GM23338 (cell line): Measurements from ENCODE around the gene FAM72C. TPM values are rescaled to one million over a fixed set of nuclear protein-coding genes. Genes with fewer than 3 reads are reported as not detected.
"Not testable (repeated sequence)": the region's sequence is repeated elsewhere in the genome, so short reads cannot be mapped to it uniquely, and the experiment has no call there.

ENCODE experiments used
- ATAC-seq: fragments of 200-7000 bp; cut with Tn5 transposase; 3 replicates; pipeline ENCODE4 v1.9.1; 2020
- DNase-seq: peaks from one replicate; pipeline ENCODE4 v3.0.0-alpha.2; 2015; ENCODE audit warnings: low spot score
- H2AFZ ChIP-seq: fragments of 200-600 bp; sonication (generic); 2 replicates; pipeline ENCODE4 v1.8.0; 2016; ENCODE audit warnings: antibody characterized with exemption, mild to moderate bottlenecking, moderate library complexity
- H3F3A ChIP-seq: fragments of 200-600 bp; sonication (generic); replicated peaks from 2 replicates; pipeline ENCODE4 v1.8.0; 2017; ENCODE audit warnings: antibody characterized with exemption, mixed run types, low read depth
- H3K27ac ChIP-seq: fragments of 200-600 bp; sonication (generic); 2 replicates; pipeline ENCODE4 v1.6.1; 2016; ENCODE audit warnings: low read depth
- H3K27me3 ChIP-seq: fragments of 200-600 bp; sonication (generic); 2 replicates; pipeline ENCODE4 v1.8.0; 2016; ENCODE audit warnings: mild to moderate bottlenecking, mixed run types, moderate library complexity; ENCODE audit not compliant: insufficient read depth
- H3K36me3 ChIP-seq: fragments of 200-600 bp; sonication (generic); 2 replicates; pipeline ENCODE4 v1.8.0; 2016; ENCODE audit warnings: mild to moderate bottlenecking; ENCODE audit not compliant: insufficient read depth
- H3K4me1 ChIP-seq: fragments of 200-600 bp; sonication (generic); 2 replicates; pipeline ENCODE4 v1.8.0; 2016; ENCODE audit warnings: mild to moderate bottlenecking, moderate library complexity; ENCODE audit not compliant: insufficient read depth
- H3K4me2 ChIP-seq: fragments of 200-600 bp; sonication (generic); 2 replicates; pipeline ENCODE4 v1.7.1; 2017; ENCODE audit warnings: mixed run types
- H3K4me3 ChIP-seq: fragments of 200-600 bp; sonication (generic); 2 replicates; pipeline ENCODE4 v1.6.1; 2016; ENCODE audit warnings: mixed run types
- H3K79me2 ChIP-seq: fragments of 200-600 bp; sonication (generic); replicated peaks from 2 replicates; pipeline ENCODE4 v1.8.0; 2017; ENCODE audit warnings: mild to moderate bottlenecking; ENCODE audit not compliant: insufficient read depth
- H3K9me2 ChIP-seq: fragments of 200-600 bp; sonication (generic); 2 replicates; pipeline ENCODE4 v1.8.0; 2017; ENCODE audit not compliant: insufficient read depth
- H4K20me1 ChIP-seq: fragments of 200-600 bp; sonication (generic); replicated peaks from 2 replicates; pipeline ENCODE4 v1.8.0; 2017; ENCODE audit warnings: mild to moderate bottlenecking; ENCODE audit not compliant: insufficient read depth
- H3K27ac Mint-ChIP-seq: 2 replicates; pipeline ENCODE4 v1.8.0; 2020; ENCODE audit warnings: inconsistent platforms, mild to moderate bottlenecking, moderate library complexity, mixed read lengths
- H3K27me3 Mint-ChIP-seq: 3 replicates; pipeline ENCODE4 v1.8.0; 2022; ENCODE audit warnings: low read depth, mild to moderate bottlenecking, moderate library complexity, mixed read lengths, inconsistent platforms; ENCODE audit not compliant: insufficient read depth, poor library complexity
- H3K36me3 Mint-ChIP-seq: 3 replicates; pipeline ENCODE4 v1.8.0; 2021; ENCODE audit warnings: low read depth, mild to moderate bottlenecking, inconsistent platforms, moderate library complexity, mixed read lengths
- H3K4me1 Mint-ChIP-seq: 3 replicates; pipeline ENCODE4 v1.8.0; 2020; ENCODE audit warnings: mild to moderate bottlenecking, inconsistent platforms, mixed read lengths
- H3K4me3 Mint-ChIP-seq: 3 replicates; pipeline ENCODE4 v1.8.0; 2021; ENCODE audit warnings: moderate library complexity, mild to moderate bottlenecking, inconsistent platforms, mixed read lengths
- H3K9me3 Mint-ChIP-seq: 3 replicates; pipeline ENCODE4 v1.8.0; 2020; ENCODE audit warnings: moderate library complexity, mild to moderate bottlenecking, inconsistent platforms, mixed read lengths
- CTCF ChIP-seq, 2 experiments: fragments of 200-600 bp in 1 of 2; sonication (generic) in 1 of 2; conservative IDR thresholded peaks; 2 replicates each; pipeline versions ENCODE4 v1.5.1 to v1.6.1; 2016 to 2017; ENCODE audit warnings: antibody characterized with exemption in 2 of 2, low read depth in 2 of 2, mild to moderate bottlenecking in 2 of 2, moderate library complexity in 1 of 2
- polyA plus RNA-seq: library from polyadenylated mRNA; unstranded; fragments of >200 nt; fragmentation: Nextera tagmentation; extraction: Ambion mirVana; gene quantifications from 2 replicates; pipeline ENCODE4 v1.2.1, GENCODE V29; 2016
- small RNA-seq: library from RNA; depleted of rRNA; stranded (forward); fragments of <200 nt; gene quantifications from one replicate; pipeline ENCODE3, GENCODE V24; 2014; ENCODE audit warnings: low replicate concordance
- total RNA-seq: library from RNA; depleted of rRNA; stranded (reverse); fragments of >200 nt; shearing (Covaris generic); gene quantifications from 2 replicates; pipeline ENCODE4 v1.2.3, GENCODE V29; 2014

FAM72C gene
- total and polyA plus RNA-seq, 2 experiments from 2014 or later: 2.6 to 11.4 TPM

GRCh38 chr1:143936457-143937115 is 35.2 kb downstream of the FAM72C start:
- peak; percentile 18 to 29; a peak in 3 of 4 replicates for TF ChIP-seq CTCF (conservative IDR thresholded peaks at IDR 0.05; ENCODE audit: low read depth in 2 of 2)
- not testable (repeated sequence) for H3K79me2 ChIP-seq, H3K4me3 Mint-ChIP-seq, H2AFZ ChIP-seq, H3K4me2 ChIP-seq, H3K9me2 ChIP-seq, H3K36me3 ChIP-seq, H3K4me1 ChIP-seq, H3K4me1 Mint-ChIP-seq, H3K36me3 Mint-ChIP-seq, H4K20me1 ChIP-seq, H3K27ac ChIP-seq, H3F3A ChIP-seq, H3K27me3 ChIP-seq, H3K9me3 Mint-ChIP-seq, H3K27me3 Mint-ChIP-seq, H3K27ac Mint-ChIP-seq, H3K4me3 ChIP-seq
- DNase-seq (peak; percentile 3), ATAC-seq (peak; percentile 31; the same call in 2 of the 3 replicates)

GRCh38 chr1:143919127-143919526 is 52.7 kb downstream of the FAM72C start:
- not testable (repeated sequence) for H3F3A ChIP-seq, H3K4me3 Mint-ChIP-seq, H3K9me2 ChIP-seq, H3K4me3 ChIP-seq, H2AFZ ChIP-seq, H3K27ac Mint-ChIP-seq, H3K27ac ChIP-seq, DNase-seq, H3K27me3 ChIP-seq, H3K4me1 ChIP-seq, H3K36me3 Mint-ChIP-seq, H4K20me1 ChIP-seq, H3K4me2 ChIP-seq, H3K4me1 Mint-ChIP-seq, H3K9me3 Mint-ChIP-seq, H3K36me3 ChIP-seq, H3K79me2 ChIP-seq, ATAC-seq, H3K27me3 Mint-ChIP-seq

- not testable (repeated sequence) for H3K9me3 Mint-ChIP-seq, H3K9me2 ChIP-seq, H3K27me3 Mint-ChIP-seq, ATAC-seq, H3K4me1 Mint-ChIP-seq, H4K20me1 ChIP-seq, H3K4me2 ChIP-seq, H3K79me2 ChIP-seq, H3K4me1 ChIP-seq, DNase-seq, H3K27ac Mint-ChIP-seq, H3K36me3 ChIP-seq, H3K4me3 Mint-ChIP-seq, H3F3A ChIP-seq, H3K4me3 ChIP-seq, H2AFZ ChIP-seq, H3K27me3 ChIP-seq, H3K27ac ChIP-seq, H3K36me3 Mint-ChIP-seq
Measured at GRCh38 chr1:143918552-143918951, 53.2 kb downstream of the FAM72C start.

- not testable (repeated sequence) for H3K4me1 Mint-ChIP-seq
Measured at GRCh38 chr1:143913705-143914104, 58.1 kb downstream of the FAM72C start.

More at GRCh38 chr1:143913705-143914104, 58.1 kb downstream of the FAM72C start:
- H3K36me3 ChIP-seq, H3K79me2 ChIP-seq, H4K20me1 ChIP-seq, H3K9me2 ChIP-seq, H3K27ac Mint-ChIP-seq, H3K36me3 Mint-ChIP-seq, DNase-seq, H3K9me3 Mint-ChIP-seq, H3K4me2 ChIP-seq, H3K27me3 Mint-ChIP-seq, ATAC-seq, H3K27ac ChIP-seq, H3K27me3 ChIP-seq, H2AFZ ChIP-seq, H3K4me3 Mint-ChIP-seq, H3K4me3 ChIP-seq, H3K4me1 ChIP-seq, H3F3A ChIP-seq: not testable (repeated sequence)

Small RNA genes lying within 50 kb of the gene (small RNA-seq; reads per million reads assigned to genes)
- not detected for gene HIST2H3PS2
